Neural cell (in vitro differentiated cells): ENCODE measurements around the gene PSMD8.

Experiments used
- EP300 ChIP-seq: fragments of 450-650 bp; conservative IDR thresholded peaks from 2 replicates; pipeline ENCODE4 v1.6.1; 2014; ENCODE audit warnings: antibody characterized with exemption, mild to moderate bottlenecking, moderate library complexity; ENCODE audit not compliant: poor library complexity, severe bottlenecking
- EZH2 ChIP-seq: fragments of 200-600, 300-800 bp; shearing (Covaris generic), sonication (generic); IDR thresholded peaks from 2 replicates; pipeline ENCODE4 v1.6.1; 2014; ENCODE audit warnings: antibody characterized with exemption, low read length, borderline replicate concordance, mild to moderate bottlenecking; ENCODE audit not compliant: insufficient read depth, poor library complexity, severe bottlenecking
- POLR2AphosphoS5 ChIP-seq: IDR thresholded peaks from 2 replicates; pipeline ENCODE4 v1.6.1; 2012
- SMC3 ChIP-seq: fragments of 450-650 bp; conservative IDR thresholded peaks from 2 replicates; pipeline ENCODE4 v1.6.1; 2014; ENCODE audit warnings: antibody characterized with exemption, mild to moderate bottlenecking, moderate library complexity; ENCODE audit not compliant: poor library complexity
- TF ChIP-seq, protein P1 (sequence below): fragments of 450-650 bp; IDR thresholded peaks from 2 replicates; pipeline ENCODE4 v1.5.1; 2014; ENCODE audit warnings: antibody characterized with exemption, mild to moderate bottlenecking, moderate library complexity; ENCODE audit not compliant: poor library complexity, severe bottlenecking

DNA sequence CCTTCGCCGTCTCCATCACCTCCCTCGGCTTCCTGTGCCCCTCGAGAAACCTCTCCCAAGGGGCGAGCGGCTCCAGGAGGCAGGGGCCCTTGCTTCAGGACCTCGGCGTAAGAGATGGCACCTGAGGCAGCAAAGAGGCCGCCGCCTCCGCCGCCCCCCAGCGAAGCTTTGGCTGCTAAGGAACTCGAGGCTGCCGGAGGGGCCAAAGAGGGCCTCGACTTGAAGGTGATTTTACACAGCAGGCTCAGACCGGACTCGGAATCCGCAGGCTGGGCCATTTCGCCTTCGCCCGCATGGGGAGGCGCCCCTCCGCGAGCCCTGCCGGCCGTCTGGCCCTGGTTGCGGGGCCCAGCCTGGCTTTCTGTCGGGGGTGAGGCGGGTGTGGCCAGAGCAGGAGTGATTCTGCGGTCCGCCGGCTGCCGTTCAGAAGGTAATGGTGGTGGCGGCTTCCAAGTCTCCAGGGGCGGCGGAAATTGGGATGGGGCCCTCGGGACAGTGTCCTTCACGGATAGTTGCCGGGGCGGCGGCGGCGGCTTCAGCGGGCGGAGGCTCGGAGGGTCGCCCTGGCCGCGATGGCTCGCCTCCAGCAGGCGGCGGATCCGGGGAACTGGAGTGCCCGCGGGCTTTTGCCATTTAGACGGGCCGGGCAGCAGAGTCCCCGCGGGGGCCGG, 12.1 kb downstream of the PSMD8 start:
- TF ChIP-seq, protein P1, sequence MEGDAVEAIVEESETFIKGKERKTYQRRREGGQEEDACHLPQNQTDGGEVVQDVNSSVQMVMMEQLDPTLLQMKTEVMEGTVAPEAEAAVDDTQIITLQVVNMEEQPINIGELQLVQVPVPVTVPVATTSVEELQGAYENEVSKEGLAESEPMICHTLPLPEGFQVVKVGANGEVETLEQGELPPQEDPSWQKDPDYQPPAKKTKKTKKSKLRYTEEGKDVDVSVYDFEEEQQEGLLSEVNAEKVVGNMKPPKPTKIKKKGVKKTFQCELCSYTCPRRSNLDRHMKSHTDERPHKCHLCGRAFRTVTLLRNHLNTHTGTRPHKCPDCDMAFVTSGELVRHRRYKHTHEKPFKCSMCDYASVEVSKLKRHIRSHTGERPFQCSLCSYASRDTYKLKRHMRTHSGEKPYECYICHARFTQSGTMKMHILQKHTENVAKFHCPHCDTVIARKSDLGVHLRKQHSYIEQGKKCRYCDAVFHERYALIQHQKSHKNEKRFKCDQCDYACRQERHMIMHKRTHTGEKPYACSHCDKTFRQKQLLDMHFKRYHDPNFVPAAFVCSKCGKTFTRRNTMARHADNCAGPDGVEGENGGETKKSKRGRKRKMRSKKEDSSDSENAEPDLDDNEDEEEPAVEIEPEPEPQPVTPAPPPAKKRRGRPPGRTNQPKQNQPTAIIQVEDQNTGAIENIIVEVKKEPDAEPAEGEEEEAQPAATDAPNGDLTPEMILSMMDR, result no peak
- TF ChIP-seq POLR2AphosphoS5 (no peak), EZH2 (no peak), SMC3 (no peak), EP300 (no peak)
